T-helper 17 cell (primary cell): ENCODE measurements around the gene FBXL20. TPM values are rescaled to one million over a fixed set of nuclear protein-coding genes. Genes with fewer than 3 reads are reported as not detected.
"Not testable (repeated sequence)": the region's sequence is repeated elsewhere in the genome, so short reads cannot be mapped to it uniquely, and the experiment has no call there.

Source experiments
- ATAC-seq: fragments of 150-1000 bp; cut with Tn5 transposase; 2 replicates; pipeline ENCODE4 v1.10.0; 2021; ENCODE audit warnings: mild to moderate bottlenecking, moderate library complexity
- DNase-seq, 3 donors: peaks; one replicate each; pipeline versions ENCODE4 v3.0.0 to v3.0.0-alpha.2; 2020 to 2021
- H3K9me3 ChIP-seq: one replicate; pipeline ENCODE4 v1.7.0; 2013; ENCODE audit warnings: low read length, mild to moderate bottlenecking; ENCODE audit not compliant: control insufficient read depth, poor library complexity, severe bottlenecking
- H3K27ac Mint-ChIP-seq: one replicate; pipeline ENCODE4 v1.8.0; 2022; ENCODE audit warnings: mild to moderate bottlenecking, moderate library complexity, mixed read lengths
- H3K27me3 Mint-ChIP-seq: one replicate; pipeline ENCODE4 v1.8.0; 2022; ENCODE audit warnings: mixed read lengths
- H3K36me3 Mint-ChIP-seq: one replicate; pipeline ENCODE4 v1.8.0; 2022; ENCODE audit warnings: low read depth, mixed read lengths
- H3K4me1 Mint-ChIP-seq: one replicate; pipeline ENCODE4 v1.8.0; 2022; ENCODE audit warnings: mild to moderate bottlenecking, mixed read lengths
- H3K4me3 Mint-ChIP-seq: one replicate; pipeline ENCODE4 v1.8.0; 2022; ENCODE audit warnings: mild to moderate bottlenecking, moderate library complexity, mixed read lengths
- total RNA-seq, 4 donors: library from RNA in 2 of 4; stranded (reverse) in 2 of 4; gene quantifications; one replicate each; pipeline ENCODE4 v1.2.3 and lab custom pipeline; 2022 to 2026

FBXL20 gene, protein sequence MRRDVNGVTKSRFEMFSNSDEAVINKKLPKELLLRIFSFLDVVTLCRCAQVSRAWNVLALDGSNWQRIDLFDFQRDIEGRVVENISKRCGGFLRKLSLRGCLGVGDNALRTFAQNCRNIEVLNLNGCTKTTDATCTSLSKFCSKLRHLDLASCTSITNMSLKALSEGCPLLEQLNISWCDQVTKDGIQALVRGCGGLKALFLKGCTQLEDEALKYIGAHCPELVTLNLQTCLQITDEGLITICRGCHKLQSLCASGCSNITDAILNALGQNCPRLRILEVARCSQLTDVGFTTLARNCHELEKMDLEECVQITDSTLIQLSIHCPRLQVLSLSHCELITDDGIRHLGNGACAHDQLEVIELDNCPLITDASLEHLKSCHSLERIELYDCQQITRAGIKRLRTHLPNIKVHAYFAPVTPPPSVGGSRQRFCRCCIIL
- total RNA-seq, result 10 to 100 TPM; 23.4 to 30.4 TPM
- 49.5 to 56.9 reads per million in 2 donors for total RNA-seq (lab: John Stamatoyannopoulos, UW)

DNA sequence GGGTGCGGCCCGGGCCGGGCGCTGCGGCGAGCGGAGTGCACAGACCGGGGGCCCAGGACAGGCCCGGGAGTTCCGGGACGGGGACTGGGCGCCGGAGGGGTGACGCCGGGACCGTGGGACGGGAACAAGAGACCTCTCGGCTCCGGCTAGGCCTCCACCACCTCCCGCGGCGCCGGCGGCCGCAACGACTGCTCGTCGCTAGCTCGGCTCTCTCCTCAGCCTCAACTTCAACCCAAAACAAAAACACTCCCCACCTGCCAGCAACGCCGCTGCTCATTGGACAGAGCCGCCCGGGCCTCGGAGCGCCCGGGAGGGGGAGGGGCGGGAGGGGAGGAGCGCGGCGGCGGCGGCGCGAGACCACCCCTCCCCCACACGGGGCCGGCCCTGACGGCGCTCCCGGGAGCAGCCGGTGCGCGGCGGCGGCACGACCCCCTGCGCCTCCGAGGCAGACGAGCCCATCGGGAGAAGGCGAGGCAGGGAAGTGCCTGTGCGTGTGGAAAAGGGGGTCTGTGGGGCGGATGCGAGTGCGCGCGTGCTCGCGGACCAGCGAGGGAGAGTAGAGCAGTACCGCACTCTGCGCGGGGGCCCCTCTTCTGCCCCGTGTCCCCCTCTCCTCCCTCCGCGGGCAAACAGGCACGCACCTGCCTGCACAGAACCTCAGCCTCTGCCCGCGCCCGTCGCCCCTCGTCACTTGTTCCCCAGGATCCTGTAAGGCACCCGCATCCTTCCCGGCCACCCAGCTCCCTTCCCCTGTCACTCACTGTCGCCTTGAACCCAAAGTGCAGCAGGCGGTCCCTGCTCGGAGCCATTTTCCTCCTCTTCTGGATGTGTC, at the start of gene FBXL20:
FBXL20 (minus strand) TSS at position 215 of the 832 bp plus-strand sequence. CDS start 224 bp downstream, outside the sequence.
- H3K9me3 ChIP-seq, result no peaks in the 10 kb centered on the region
- H3K4me3 Mint-ChIP-seq, result peak within 1 kb of the TSS; percentile 98
- H3K27me3 Mint-ChIP-seq, result no peaks in the 10 kb centered on the region
- DNase-seq (peak; percentile 89 to 93 (median 90)), ATAC-seq (peak; percentile 84)
- H3K36me3 Mint-ChIP-seq, result peaks cover 3% of the 10 kb centered on the region
- H3K27ac Mint-ChIP-seq, result peak within 1 kb of the TSS; percentile 95
- H3K4me1 Mint-ChIP-seq, result peaks cover 24% of the 10 kb centered on the region

DNA sequence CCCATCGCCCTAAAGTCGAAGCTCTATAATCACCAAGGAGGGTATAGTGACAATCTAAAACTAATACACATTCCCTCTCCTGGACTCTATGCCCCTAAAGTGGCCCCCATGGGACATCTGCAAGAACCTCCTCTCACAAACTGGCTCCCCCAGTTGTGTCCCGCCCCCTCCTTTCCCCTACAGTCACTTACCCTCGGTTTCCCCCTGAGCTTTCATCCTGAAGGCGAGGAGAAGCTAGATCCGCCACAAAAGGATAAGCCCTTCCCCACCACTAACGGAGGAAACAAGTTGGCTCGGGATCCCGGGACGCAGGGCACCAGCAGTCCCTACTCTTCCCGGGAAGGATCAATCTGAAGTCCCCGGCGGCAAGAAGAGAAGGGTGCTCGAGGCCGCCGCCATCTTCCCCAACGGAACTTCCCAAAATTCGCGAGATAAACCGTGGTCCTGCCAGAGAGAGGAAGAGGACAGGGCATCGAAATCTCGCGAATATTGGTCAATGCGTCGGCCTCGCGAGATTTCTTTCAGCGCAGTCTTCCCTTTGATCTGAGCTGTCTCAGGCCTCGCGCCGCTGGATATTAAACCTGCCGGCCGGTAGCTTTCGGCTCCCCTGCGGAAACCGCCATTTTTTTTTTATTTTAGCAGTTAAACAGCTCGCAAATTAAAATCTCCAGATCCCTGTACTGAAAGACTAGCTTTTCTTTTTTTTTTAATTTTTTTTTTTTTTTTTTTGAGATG, 49.6 kb upstream of the FBXL20 start, which contains the start of gene MED1:
MED1 (minus strand) TSS at position 417 of the 735 bp plus-strand sequence; CDS start at position 216, 201 bp downstream.
- H3K9me3 ChIP-seq, result no peaks in the 10 kb centered on the region
- Mint-ChIP-seq H3K4me1 (peaks cover 14% of the 10 kb centered on the region), H3K27ac (peak within 1 kb of the TSS; percentile 97), H3K36me3 (no peaks in the 10 kb centered on the region), H3K4me3 (peak within 1 kb of the TSS; percentile 94), H3K27me3 (no peaks in the 10 kb centered on the region)
- DNase-seq (peak; percentile 79 to 87 (median 83)), ATAC-seq (peak; percentile 95)

DNA sequence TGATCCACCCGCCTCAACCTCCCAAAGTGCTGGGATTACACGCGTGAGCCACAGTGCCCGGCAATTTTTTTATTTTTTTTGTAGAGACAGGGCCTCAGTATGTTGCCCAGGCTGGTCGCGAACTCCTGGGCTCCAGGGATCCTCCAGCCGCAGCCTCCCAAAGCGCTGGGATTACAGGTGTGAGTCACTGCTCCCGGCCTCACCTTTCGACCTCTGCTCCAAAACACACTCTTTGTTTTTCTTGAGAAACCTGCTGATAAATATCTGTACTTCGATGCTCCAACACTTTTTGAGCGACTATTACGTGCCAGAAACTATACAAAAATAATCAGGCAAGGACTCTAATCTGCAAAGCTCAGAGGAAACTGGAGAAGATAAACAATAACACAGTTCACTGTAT, 48.6 kb upstream of the FBXL20 start:
- ATAC-seq, result no peak
- H3K36me3 Mint-ChIP-seq, result no peaks in the 10 kb centered on the region
- peak overlapping the region; percentile 94 for H3K4me3 Mint-ChIP-seq
- H3K9me3 ChIP-seq, result no peaks in the 10 kb centered on the region
- H3K27me3 Mint-ChIP-seq, result no peaks in the 10 kb centered on the region
- H3K4me1 Mint-ChIP-seq, result peaks cover 14% of the 10 kb centered on the region
- no peak for DNase-seq
- H3K27ac Mint-ChIP-seq, result peak overlapping the region; percentile 97

DNA sequence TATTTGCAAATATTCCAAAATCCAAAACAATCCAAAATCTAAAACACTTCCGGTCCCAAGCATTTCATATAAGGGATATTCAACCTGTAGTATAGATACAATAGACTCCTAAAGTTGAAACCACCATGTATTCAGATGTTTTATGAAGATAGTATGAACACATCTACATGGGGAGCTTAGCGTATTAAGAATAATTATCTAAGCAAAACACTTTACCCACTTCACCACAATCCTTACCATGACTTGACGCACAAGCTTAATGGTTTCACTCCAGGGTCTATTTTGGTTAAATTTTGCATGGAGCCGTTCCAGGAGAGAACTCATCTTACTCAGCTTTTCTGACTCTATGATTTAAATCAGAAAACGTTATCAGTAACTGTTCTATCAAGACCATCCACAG, 46.1 kb upstream of the FBXL20 start:
- H3K27ac Mint-ChIP-seq, result peak overlapping the region; percentile 72
- H3K27me3 Mint-ChIP-seq, result no peaks in the 10 kb centered on the region
- H3K4me3 Mint-ChIP-seq, result no peak overlapping the region
- DNase-seq, result no peak
- no peak for ATAC-seq
- H3K9me3 ChIP-seq, result no peaks in the 10 kb centered on the region
- H3K4me1 Mint-ChIP-seq, result peaks cover 19% of the 10 kb centered on the region
- H3K36me3 Mint-ChIP-seq, result no peaks in the 10 kb centered on the region

DNA sequence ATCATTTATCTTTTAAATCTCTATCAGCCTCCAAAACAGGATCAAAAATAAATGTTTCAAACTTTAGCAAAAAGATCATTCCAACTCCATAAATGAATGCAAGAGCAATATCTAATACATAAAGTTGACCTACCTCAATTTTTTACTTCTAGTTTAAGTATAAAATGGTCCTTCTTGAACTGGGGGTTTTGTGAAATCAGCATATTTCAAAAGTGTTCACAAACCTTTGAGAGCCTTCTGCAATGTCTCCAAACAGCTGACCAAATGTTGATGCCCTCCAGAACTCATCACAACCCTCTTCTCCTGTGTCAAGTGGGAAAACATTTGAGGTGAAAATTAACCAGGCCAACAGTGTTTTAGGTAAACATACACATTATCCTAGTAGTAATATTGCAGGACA, 41.9 kb upstream of the FBXL20 start:
- Mint-ChIP-seq H3K27ac (peak overlapping the region; percentile 14), H3K27me3 (no peaks in the 10 kb centered on the region), H3K36me3 (peaks cover 8% of the 10 kb centered on the region), H3K4me3 (no peak overlapping the region), H3K4me1 (peaks cover 8% of the 10 kb centered on the region)
- no peaks in the 10 kb centered on the region for H3K9me3 ChIP-seq
- ATAC-seq (no peak), DNase-seq (no peak)

DNA sequence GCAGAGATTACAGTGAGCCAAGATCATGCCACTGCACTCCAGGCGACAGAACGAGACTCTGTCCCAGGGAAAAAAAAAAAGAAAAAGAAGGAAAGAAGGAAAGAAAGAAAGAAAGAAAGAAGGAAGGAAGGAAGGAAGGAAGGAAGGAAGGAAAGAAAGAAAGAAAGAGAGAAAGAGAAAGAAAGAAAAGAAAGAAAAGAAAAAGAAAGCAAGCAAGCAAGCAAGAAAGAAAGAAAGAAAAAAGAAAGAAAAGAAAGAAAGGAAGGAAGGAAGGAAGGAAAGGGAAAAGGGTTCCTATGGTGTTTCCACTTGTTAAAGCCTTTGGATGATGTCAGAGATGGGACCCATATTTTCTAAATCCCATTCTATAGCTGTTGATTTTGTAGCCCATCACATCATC, 38.4 kb upstream of the FBXL20 start:
- H3K4me1 Mint-ChIP-seq, DNase-seq, ATAC-seq, H3K4me3 Mint-ChIP-seq, H3K27ac Mint-ChIP-seq, H3K27me3 Mint-ChIP-seq, H3K9me3 ChIP-seq, H3K36me3 Mint-ChIP-seq: not testable (repeated sequence)

DNA sequence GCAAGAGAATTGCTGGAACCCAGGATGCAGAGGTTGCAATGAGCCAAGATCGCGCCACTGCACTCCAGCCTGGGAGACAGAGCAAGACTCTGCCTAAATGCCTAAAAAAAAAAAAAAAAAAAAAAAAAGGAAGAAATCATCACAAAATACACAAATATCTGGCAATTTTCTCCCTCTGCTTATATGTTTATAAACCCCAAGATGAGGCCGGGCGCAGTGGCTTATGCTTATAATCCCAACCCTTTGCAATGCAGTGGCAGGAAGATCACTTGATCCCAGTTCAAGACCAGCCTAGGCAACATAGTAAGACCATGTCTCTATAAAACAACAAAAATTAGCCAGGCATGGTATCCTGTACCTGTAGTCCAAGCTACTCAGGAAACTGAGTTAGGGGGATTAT, 28.2 kb upstream of the FBXL20 start:
- DNase-seq (no peak), ATAC-seq (no peak)
- peaks cover 4% of the 10 kb centered on the region for H3K36me3 Mint-ChIP-seq
- H3K4me3 Mint-ChIP-seq, result no peak overlapping the region
- no peaks in the 10 kb centered on the region for H3K9me3 ChIP-seq
- H3K27me3 Mint-ChIP-seq, result no peaks in the 10 kb centered on the region
- H3K4me1 Mint-ChIP-seq, result no peaks in the 10 kb centered on the region
- no peak overlapping the region for H3K27ac Mint-ChIP-seq

DNA sequence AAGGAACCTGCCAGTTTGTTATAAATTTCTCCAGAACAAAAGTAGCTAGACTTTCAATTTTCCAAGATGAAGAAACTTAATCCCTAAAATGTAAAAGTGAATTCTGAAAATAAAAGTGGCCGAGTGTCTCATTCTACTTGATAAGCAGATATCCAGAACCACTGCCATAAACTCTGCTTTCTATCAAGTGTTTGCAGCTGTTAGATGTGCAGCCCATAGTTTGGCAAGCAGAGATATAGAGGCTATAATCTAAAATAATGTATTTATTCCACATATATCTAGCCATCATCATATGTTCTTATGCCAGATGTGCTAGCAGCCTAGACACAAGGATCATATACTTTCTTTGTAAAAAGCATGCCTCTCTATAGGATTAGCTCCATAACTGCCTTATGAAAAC, 14.7 kb upstream of the FBXL20 start:
- ATAC-seq, result no peak
- H3K4me3 Mint-ChIP-seq, result no peak overlapping the region

DNA sequence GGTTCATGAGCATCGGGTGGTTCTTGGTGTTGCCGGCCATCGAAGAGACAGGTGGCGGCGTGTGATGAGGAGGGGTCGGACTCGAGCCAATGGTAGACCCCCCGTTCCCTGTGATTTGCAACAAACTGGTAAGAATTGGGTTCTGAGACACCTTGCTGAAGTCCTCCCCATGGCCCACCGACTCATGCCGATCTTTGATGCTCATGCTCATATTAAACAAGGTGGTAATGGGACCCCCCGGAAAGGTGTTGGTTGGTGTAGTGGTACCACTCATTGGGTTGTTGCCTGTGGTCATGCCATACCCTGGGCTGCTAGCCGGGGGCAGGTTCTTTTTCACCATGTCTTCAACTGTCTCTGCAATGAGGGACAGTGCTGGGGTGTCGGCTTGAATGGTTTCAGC, 8.9 kb upstream of the FBXL20 start:
- Mint-ChIP-seq H3K4me1 (peaks cover 18% of the 10 kb centered on the region), H3K27me3 (no peaks in the 10 kb centered on the region), H3K36me3 (peaks cover 6% of the 10 kb centered on the region), H3K4me3 (no peak overlapping the region), H3K27ac (no peak overlapping the region)
- ATAC-seq, result no peak
- no peaks in the 10 kb centered on the region for H3K9me3 ChIP-seq
- DNase-seq, result no peak

More for the DNA sequence above, 14.7 kb upstream of the FBXL20 start:
- DNase-seq, result no peak
- H3K36me3 Mint-ChIP-seq, result peaks cover 8% of the 10 kb centered on the region
- no peaks in the 10 kb centered on the region for H3K9me3 ChIP-seq
- no peaks in the 10 kb centered on the region for H3K27me3 Mint-ChIP-seq
- no peaks in the 10 kb centered on the region for H3K4me1 Mint-ChIP-seq
- no peak overlapping the region for H3K27ac Mint-ChIP-seq

DNA sequence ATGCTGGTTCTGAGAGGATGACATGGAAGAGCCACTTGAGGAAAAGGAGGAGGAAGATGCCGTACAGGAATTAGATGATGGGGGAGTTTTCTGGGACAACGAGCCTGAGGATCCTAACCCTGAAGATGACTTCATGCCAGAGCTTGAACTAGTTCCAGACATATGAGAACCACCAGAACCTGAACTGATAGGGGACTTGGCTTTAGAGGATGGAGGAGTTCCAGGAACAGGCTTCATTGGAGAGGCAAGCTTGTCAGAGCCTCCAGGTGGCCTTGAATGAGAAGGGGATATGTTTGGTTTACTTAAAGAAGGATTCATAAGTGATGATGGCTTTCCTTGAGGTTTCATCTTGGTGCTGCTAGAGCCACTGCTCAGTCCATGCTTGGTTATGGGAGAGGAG, 6.9 kb upstream of the FBXL20 start:
- DNase-seq, result no peak
- Mint-ChIP-seq H3K4me1 (peaks cover 18% of the 10 kb centered on the region), H3K27me3 (no peaks in the 10 kb centered on the region), H3K27ac (peak overlapping the region; percentile 53), H3K4me3 (no peak overlapping the region), H3K36me3 (peaks cover 3% of the 10 kb centered on the region)
- H3K9me3 ChIP-seq, result no peaks in the 10 kb centered on the region
- ATAC-seq, result no peak

DNA sequence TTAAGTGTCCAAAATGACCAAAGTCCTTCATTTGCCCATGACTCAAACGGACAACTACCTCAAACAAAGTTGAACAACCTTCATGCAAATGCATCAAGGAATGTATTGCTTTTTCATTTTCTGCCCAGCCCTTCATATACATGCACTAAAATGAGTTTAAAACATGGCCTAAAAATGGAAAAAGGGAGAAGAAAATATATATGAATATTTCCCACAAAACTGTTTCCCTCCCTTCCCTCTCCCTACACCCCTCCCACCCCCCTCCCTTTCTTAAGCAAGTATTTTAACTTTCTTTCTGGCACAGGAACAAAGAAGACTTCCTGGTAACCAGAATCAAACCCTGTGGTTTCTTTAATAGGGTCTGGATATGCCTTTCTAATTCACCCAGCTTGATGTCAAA, 5.5 kb upstream of the FBXL20 start:
- Mint-ChIP-seq H3K27ac (no peak overlapping the region), H3K4me1 (peaks cover 21% of the 10 kb centered on the region), H3K27me3 (no peaks in the 10 kb centered on the region), H3K36me3 (peaks cover 3% of the 10 kb centered on the region), H3K4me3 (no peak overlapping the region)
- no peak for DNase-seq
- H3K9me3 ChIP-seq, result no peaks in the 10 kb centered on the region
- ATAC-seq, result no peak

DNA sequence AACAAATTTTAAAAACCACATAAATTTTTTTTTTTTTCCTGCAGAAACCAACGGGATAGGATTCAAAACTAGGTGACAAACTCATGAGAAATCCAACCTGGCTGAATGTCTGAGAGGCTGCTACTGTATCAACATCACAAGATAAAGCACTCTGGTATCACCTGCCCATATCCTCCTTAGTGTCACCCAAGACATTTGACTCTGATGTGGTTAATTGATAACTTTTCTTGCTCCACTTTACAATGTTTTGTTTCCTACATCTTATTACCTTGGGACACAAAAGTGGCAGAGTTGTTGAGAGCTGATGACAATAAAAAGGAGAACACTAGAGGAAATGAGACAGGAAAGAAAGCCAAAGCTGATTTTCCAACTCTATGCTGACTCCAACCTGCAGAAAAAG, 4.0 kb upstream of the FBXL20 start:
- H3K36me3 Mint-ChIP-seq, result peaks cover 5% of the 10 kb centered on the region
- no peak overlapping the region for H3K27ac Mint-ChIP-seq
- peaks cover 25% of the 10 kb centered on the region for H3K4me1 Mint-ChIP-seq
- no peaks in the 10 kb centered on the region for H3K9me3 ChIP-seq
- H3K27me3 Mint-ChIP-seq, result no peaks in the 10 kb centered on the region
- DNase-seq (no peak), ATAC-seq (no peak)
- H3K4me3 Mint-ChIP-seq, result no peak overlapping the region
